GM12865 (cell line): Measurements from ENCODE around the gene NDST4.

Experiments used
- DNase-seq: peaks from one replicate; pipeline ENCODE4 v3.0.0; 2010; ENCODE audit warnings: low read depth
- H3K4me3 ChIP-seq: 2 replicates; pipeline ENCODE4 v1.5.1; 2011; ENCODE audit warnings: mild to moderate bottlenecking, low read depth, low read length, control low read depth
- CTCF ChIP-seq: IDR thresholded peaks from 2 replicates; pipeline ENCODE4 v1.5.1; 2011; ENCODE audit warnings: low read length, control low read depth, low read depth, inconsistent platforms; ENCODE audit not compliant: insufficient read depth; ENCODE audit errors: missing control alignments

The NDST4 gene

GRCh38 chr4:114785570-114785969 is 327.9 kb downstream of the NDST4 start:
- no peak for TF ChIP-seq CTCF
- DNase-seq = no peak
- no peak overlapping the region for H3K4me3 ChIP-seq

DNA sequence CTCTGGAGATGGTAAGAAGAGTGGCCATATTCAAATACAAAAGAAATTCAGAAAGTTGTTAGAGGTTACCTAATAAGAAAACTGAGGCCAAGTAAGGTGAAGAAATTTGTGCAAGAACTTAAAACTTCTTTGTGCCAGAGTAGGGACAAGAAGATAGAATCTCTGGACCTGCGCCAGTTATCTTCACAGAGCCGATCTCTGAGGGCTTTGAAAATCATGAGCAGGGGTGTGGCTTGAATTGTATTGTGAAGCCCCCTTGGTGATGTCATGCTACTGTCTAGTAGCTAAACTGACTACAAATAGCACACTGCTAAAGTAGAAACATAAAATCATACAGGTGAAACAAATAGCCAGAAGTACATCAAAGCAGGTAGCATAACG is 330.2 kb downstream of the NDST4 start:
- no peak for TF ChIP-seq CTCF
- H3K4me3 ChIP-seq = no peak overlapping the region

DNA sequence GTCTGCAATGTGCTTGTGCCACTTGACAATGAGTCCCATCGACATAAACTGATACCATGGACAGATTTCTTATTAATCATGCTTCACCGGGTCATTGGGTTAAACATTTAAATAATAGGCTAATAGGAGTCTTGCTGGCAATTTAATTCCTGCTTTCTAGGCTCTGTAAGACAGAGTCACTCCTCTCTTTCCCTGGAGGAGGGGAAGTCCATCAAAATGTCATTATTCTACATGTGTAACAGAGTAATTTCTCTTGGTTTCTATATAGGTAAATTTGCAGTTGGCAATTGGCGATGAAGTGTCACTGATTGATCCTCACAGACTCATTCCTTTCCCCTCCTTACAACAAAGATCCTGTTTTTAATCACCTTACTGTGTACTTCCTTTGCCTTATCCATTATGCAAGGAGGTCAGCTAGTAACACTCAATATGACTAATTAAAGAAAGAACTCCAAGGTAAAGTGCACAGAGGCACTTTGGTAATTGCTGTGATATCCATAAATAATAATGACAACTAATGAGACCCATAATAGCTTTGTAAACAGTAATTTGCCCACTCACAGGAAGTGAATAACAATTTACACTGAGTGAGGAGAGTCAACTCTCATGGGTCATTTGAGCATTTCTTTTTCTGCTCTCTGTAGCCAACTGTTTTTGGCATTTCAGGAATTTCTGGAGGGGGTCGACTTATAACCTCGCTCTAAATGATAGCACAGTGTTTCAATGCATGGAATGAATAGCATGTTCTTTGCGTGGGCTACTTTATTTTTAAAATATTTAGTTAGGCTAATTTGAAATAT is 330.8 kb downstream of the NDST4 start:
- no peak for DNase-seq
- H3K4me3 ChIP-seq = no peak overlapping the region
- no peak for TF ChIP-seq CTCF

More for the DNA sequence above, 330.2 kb downstream of the NDST4 start:
- no peak for DNase-seq

DNA sequence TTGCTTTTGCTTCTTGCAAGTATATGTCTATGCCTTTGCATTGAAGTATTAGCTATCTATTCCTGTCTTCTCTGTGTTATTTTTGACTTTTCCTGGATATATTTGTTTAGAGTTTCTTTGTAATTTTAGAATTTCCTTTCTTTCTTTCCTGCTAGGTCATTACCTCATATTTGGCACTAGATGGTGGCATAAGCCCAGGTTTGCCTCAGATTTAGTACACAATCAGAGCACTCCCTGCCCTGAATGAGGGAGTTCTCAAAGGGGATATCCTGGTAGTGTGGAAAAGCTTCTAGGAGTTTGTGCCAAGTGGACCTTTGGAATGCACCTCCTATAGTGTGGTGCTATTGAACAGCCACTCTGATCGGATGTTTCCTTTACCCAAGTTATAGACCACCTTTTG is 333.2 kb downstream of the NDST4 start:
- no peak overlapping the region for H3K4me3 ChIP-seq
- no peak for TF ChIP-seq CTCF
- DNase-seq = peak; percentile 5
